Liver (tissue), 9 donors: ENCODE results near the gene KCNMB2. TPM values are rescaled to one million over a fixed set of nuclear protein-coding genes. Genes with fewer than 3 reads are reported as not detected.

ENCODE experiments used
- DNase-seq: peaks from one replicate; pipeline ENCODE4 v3.0.0-alpha.2; 2017; ENCODE audit warnings: low spot score
- H3K27ac ChIP-seq, 2 donors: one replicate each; pipeline ENCODE4 v1.7.0; 2013; ENCODE audit warnings: inconsistent platforms in 2 of 2, low read length in 2 of 2, control low read depth in 1 of 2, low read depth in 1 of 2, mild to moderate bottlenecking in 1 of 2
- H3K27me3 ChIP-seq, 4 donors: one replicate each; pipeline versions ENCODE4 v1.6.1 to v1.7.0; 2013; ENCODE audit warnings: low read length in 3 of 4, inconsistent platforms in 1 of 4, mild to moderate bottlenecking in 1 of 4, moderate library complexity in 1 of 4; ENCODE audit not compliant: control insufficient read depth in 4 of 4, insufficient read depth in 4 of 4
- H3K36me3 ChIP-seq, 4 donors: one replicate each; pipeline versions ENCODE4 v1.6.1 to v1.7.0; 2013; ENCODE audit warnings: low read length in 3 of 4, mild to moderate bottlenecking in 3 of 4, low read depth in 1 of 4, moderate library complexity in 1 of 4; ENCODE audit not compliant: control insufficient read depth in 4 of 4, insufficient read depth in 3 of 4
- H3K4me1 ChIP-seq, 4 donors: one replicate each; pipeline versions ENCODE4 v1.6.1 to v1.7.0; 2013; ENCODE audit warnings: low read length in 3 of 4, mild to moderate bottlenecking in 3 of 4, moderate library complexity in 1 of 4; ENCODE audit not compliant: control insufficient read depth in 4 of 4, insufficient read depth in 4 of 4
- H3K4me3 ChIP-seq, 3 donors: one replicate each; pipeline versions ENCODE4 v1.6.1 to v1.7.0; 2013; ENCODE audit warnings: low read length in 3 of 3, control low read depth in 1 of 3, low read depth in 1 of 3, mild to moderate bottlenecking in 1 of 3
- H3K9ac ChIP-seq, 2 donors: one replicate each; pipeline ENCODE4 v1.7.0; 2013; ENCODE audit warnings: low read length in 2 of 2, mild to moderate bottlenecking in 2 of 2, moderate library complexity in 2 of 2, control low read depth in 1 of 2, low read depth in 1 of 2
- H3K9me3 ChIP-seq, 4 donors: one replicate each; pipeline versions ENCODE4 v1.6.1 to v1.7.0; 2013; ENCODE audit warnings: low read length in 3 of 4; ENCODE audit not compliant: control insufficient read depth in 4 of 4
- ATF3 ChIP-seq: IDR thresholded peaks from 2 replicates; pipeline ENCODE4 v1.6.1; 2016; ENCODE audit warnings: antibody characterized with exemption
- CTCF ChIP-seq: fragments of 150-350 bp; IDR thresholded peaks from 2 replicates; pipeline ENCODE4 v1.5.1; 2017; ENCODE audit warnings: improper control_type of control experiment, low read depth, low read length; ENCODE audit not compliant: missing input control
- EGR1 ChIP-seq, 2 donors: IDR thresholded peaks; 2 replicates each; pipeline ENCODE4 v1.6.1; 2016 to 2018; ENCODE audit warnings: antibody characterized with exemption in 2 of 2, low read depth in 2 of 2
- FOXA1 ChIP-seq: IDR thresholded peaks from 2 replicates; pipeline ENCODE4 v1.6.1; 2016; ENCODE audit warnings: antibody characterized with exemption
- FOXA2 ChIP-seq: IDR thresholded peaks from 2 replicates; pipeline ENCODE4 v1.6.1; 2016; ENCODE audit warnings: antibody characterized with exemption
- GABPA ChIP-seq, 2 donors: IDR thresholded peaks in 1 of 2; conservative IDR thresholded peaks in 1 of 2; 2 replicates each; pipeline ENCODE4 v1.6.1; 2016; ENCODE audit warnings: antibody characterized with exemption in 2 of 2, mild to moderate bottlenecking in 1 of 2, moderate library complexity in 1 of 2
- HNF4A ChIP-seq, 2 donors: conservative IDR thresholded peaks; 2 replicates each; pipeline ENCODE4 v1.6.1; 2016; ENCODE audit warnings: antibody characterized with exemption in 2 of 2, mild to moderate bottlenecking in 2 of 2
- HNF4G ChIP-seq: IDR thresholded peaks from 2 replicates; pipeline ENCODE4 v1.6.1; 2016; ENCODE audit warnings: antibody characterized with exemption
- JUND ChIP-seq, 2 donors: IDR thresholded peaks; 2 replicates each; pipeline ENCODE4 v1.6.1; 2016; ENCODE audit warnings: antibody characterized with exemption in 2 of 2
- MAX ChIP-seq: IDR thresholded peaks from 2 replicates; pipeline ENCODE4 v1.6.1; 2016; ENCODE audit warnings: antibody characterized with exemption
- NR2F2 ChIP-seq: IDR thresholded peaks from 2 replicates; pipeline ENCODE4 v1.6.1; 2016; ENCODE audit warnings: antibody characterized with exemption
- RAD21 ChIP-seq, 2 donors: IDR thresholded peaks; 2 replicates each; pipeline ENCODE4 v1.6.1; 2016; ENCODE audit warnings: antibody characterized with exemption in 2 of 2, mild to moderate bottlenecking in 2 of 2
- REST ChIP-seq: IDR thresholded peaks from 2 replicates; pipeline ENCODE4 v1.6.1; 2016; ENCODE audit warnings: antibody characterized with exemption, mild to moderate bottlenecking
- RXRA ChIP-seq, 2 donors: IDR thresholded peaks; 2 replicates each; pipeline ENCODE4 v1.6.1; 2017 to 2018; ENCODE audit warnings: antibody characterized with exemption in 2 of 2, mild to moderate bottlenecking in 1 of 2
- SP1 ChIP-seq: IDR thresholded peaks from 2 replicates; pipeline ENCODE4 v1.6.1; 2018; ENCODE audit warnings: antibody characterized with exemption, mild to moderate bottlenecking
- TAF1 ChIP-seq: conservative IDR thresholded peaks from 2 replicates; pipeline ENCODE4 v1.6.1; 2016; ENCODE audit warnings: antibody characterized with exemption, mild to moderate bottlenecking
- YY1 ChIP-seq: IDR thresholded peaks from 2 replicates; pipeline ENCODE4 v1.6.1; 2016; ENCODE audit warnings: antibody characterized with exemption, mild to moderate bottlenecking
- ZBTB33 ChIP-seq: IDR thresholded peaks from 2 replicates; pipeline ENCODE4 v1.6.1; 2016; ENCODE audit warnings: antibody characterized with exemption
- WGBS: extraction: QIAGEN DNeasy Blood & Tissue Kit; methylation state at CpG from one replicate; pipeline ENCODE4 v1.1.7; 2013; 5-methylcytosine and 5-hydroxymethylcytosine counted together
- polyA plus RNA-seq, 2 donors: library from polyadenylated mRNA; stranded (reverse) in 1 of 2; unstranded in 1 of 2; fragments of 200-250 nt in 1 of 2; fragments of >200 nt in 1 of 2; fragmentation: Nextera tagmentation in 1 of 2; extraction: Ambion mirVana in 1 of 2; gene quantifications; one replicate each; pipeline versions ENCODE4 v1.2.1 to v1.2.3, GENCODE V29; 2013 to 2015
- total RNA-seq, 2 donors: library from RNA; depleted of rRNA; stranded (reverse); fragments of >200 nt; gene quantifications; one replicate each; pipeline ENCODE4 v1.2.3, GENCODE V29; 2014
- donor health status: healthy.
- donor health status: healthy.
- donor health status: healthy.
- donor health status: healthy.
- donor health status: healthy.

KCNMB2 gene
- total and polyA plus RNA-seq, 4 donors = 0.08 to 0.33 (median 0.16) TPM; not detected in 1

GRCh38 chr3:178562947-178563232 lies 26.7 kb downstream of the KCNMB2 start:
- Histone ChIP-seq H3K27me3 (no peaks in the 10 kb centered on the region), H3K4me1 (no peaks in the 10 kb centered on the region), H3K27ac (no peak overlapping the region), H3K9me3 (no peaks in the 10 kb centered on the region), H3K36me3 (no peaks in the 10 kb centered on the region), H3K9ac (no peak overlapping the region), H3K4me3 (no peak overlapping the region)
- no peak for DNase-seq
- TF ChIP-seq FOXA1 (no peak), RXRA (IDR thresholded peaks at IDR 0.05) (no peak), ATF3 (no peak), SP1 (no peak), RAD21 (IDR thresholded peaks at IDR 0.05) (no peak), HNF4A (conservative IDR thresholded peaks at IDR 0.05) (no peak), NR2F2 (no peak), ZBTB33 (no peak), CTCF (no peak), GABPA (IDR thresholded peaks at IDR 0.05 in 1 of 2, conservative IDR thresholded peaks at IDR 0.05 in 1 of 2) (no peak), TAF1 (no peak), FOXA2 (no peak), YY1 (no peak), JUND (IDR thresholded peaks at IDR 0.05) (no peak)
- 43% methylated on average over 1 of the region's 1 CpG for WGBS

- WGBS = 93% methylated on average over 3 of the region's 3 CpGs
- Histone ChIP-seq H3K27ac (no peak overlapping the region), H3K4me3 (no peak overlapping the region), H3K27me3 (no peaks in the 10 kb centered on the region), H3K36me3 (no peaks in the 10 kb centered on the region), H3K9ac (no peak overlapping the region), H3K9me3 (no peaks in the 10 kb centered on the region), H3K4me1 (no peaks in the 10 kb centered on the region)
- TF ChIP-seq EGR1 (IDR thresholded peaks at IDR 0.05; ENCODE audit: low read depth in 2 of 2) = no peak
- TF ChIP-seq ZBTB33 = no peak
- no peak for TF ChIP-seq REST
- no peak for TF ChIP-seq FOXA1
- no peak for TF ChIP-seq MAX
- TF ChIP-seq JUND (IDR thresholded peaks at IDR 0.05) = no peak
- no peak for TF ChIP-seq RAD21 (IDR thresholded peaks at IDR 0.05)
- no peak for TF ChIP-seq SP1
- no peak for TF ChIP-seq GABPA (IDR thresholded peaks at IDR 0.05 in 1 of 2, conservative IDR thresholded peaks at IDR 0.05 in 1 of 2)
- no peak for TF ChIP-seq YY1
- no peak for TF ChIP-seq ATF3
- no peak for TF ChIP-seq TAF1
- no peak for TF ChIP-seq HNF4A (conservative IDR thresholded peaks at IDR 0.05)
- no peak for TF ChIP-seq HNF4G
- no peak for TF ChIP-seq CTCF
- TF ChIP-seq NR2F2 = no peak
- no peak for TF ChIP-seq RXRA (IDR thresholded peaks at IDR 0.05)
- TF ChIP-seq FOXA2 = no peak
- no peak for DNase-seq
These were observed 31.4 kb downstream of the KCNMB2 start for GRCh38 chr3:178567611-178568010.
